ENCODE measurements around the gene CCDC85C. TPM values are rescaled to one million over a fixed set of nuclear protein-coding genes. Genes with fewer than 3 reads are reported as not detected.

Gene CCDC85C
- total RNA-seq, 1 donor from 2014 or later = 4.4 TPM

DNA sequence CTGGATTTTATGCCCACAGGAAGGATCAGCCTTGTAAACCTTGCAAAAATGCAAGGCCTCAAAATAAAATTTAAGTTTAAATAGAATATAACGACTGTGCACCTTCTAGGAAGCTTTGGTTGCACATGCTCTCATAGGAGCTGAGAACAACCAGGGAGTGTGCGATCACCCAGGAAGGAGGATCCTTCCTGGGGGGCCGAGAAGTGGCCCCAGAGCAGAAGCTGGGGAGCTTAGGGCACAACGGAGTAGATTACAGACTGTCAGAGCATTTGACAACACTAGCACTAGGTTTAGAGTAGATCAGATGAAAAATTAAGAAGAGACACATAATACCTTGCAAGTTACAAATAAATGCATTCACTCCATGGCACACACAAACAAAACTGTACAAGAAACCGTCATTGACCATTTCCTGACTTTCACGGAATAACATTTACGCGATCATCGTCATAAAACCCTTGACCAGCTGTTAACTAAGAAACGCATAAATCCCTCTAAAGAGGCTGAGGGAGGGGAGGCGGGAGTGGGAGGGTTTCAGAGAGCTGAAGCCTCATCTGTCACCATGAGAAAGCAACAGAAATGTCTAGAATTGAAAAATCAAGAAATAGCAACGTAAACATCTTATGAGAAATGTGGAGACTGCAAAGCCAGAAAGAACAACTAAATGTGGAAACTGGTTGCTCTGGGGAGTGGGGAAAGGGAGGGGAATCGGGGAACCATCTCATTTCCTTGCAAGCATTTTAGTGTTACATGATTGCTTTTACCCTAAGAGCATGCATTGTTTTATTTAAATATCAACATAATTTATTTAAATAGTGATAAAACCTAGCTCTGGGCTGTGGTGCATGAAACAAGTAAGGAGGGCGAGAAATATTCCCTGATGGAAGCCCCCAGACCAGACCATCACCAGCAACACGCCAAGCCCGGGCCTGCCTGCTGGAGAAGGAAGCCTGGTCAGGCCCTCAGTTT, 13.1 kb upstream of the CCDC85C start:
- H3K36me3 Mint-ChIP-seq (ENCODE audit: unreplicated experiment) = no peaks in the 10 kb centered on the region
- H3K4me1 Mint-ChIP-seq (ENCODE audit: unreplicated experiment) = peaks cover 35% of the 10 kb centered on the region
- no peak for DNase-seq (ENCODE audit: extremely low spot score, unreplicated experiment)
- H3K9me3 Mint-ChIP-seq (ENCODE audit: unreplicated experiment) = no peaks in the 10 kb centered on the region
- H3K27me3 Mint-ChIP-seq (ENCODE audit: unreplicated experiment) = peaks cover 2% of the 10 kb centered on the region
- no peak for TF ChIP-seq CTCF (IDR thresholded peaks at IDR 0.05)
- H3K27ac Mint-ChIP-seq (ENCODE audit: unreplicated experiment) = no peak overlapping the region
- H3K4me3 Mint-ChIP-seq (ENCODE audit: unreplicated experiment) = no peak overlapping the region

- H3K4me1 Mint-ChIP-seq (ENCODE audit: unreplicated experiment) = peaks cover 37% of the 10 kb centered on the region
- H3K36me3 Mint-ChIP-seq (ENCODE audit: unreplicated experiment) = no peaks in the 10 kb centered on the region
- no peak overlapping the region for H3K27ac Mint-ChIP-seq (ENCODE audit: unreplicated experiment)
- no peaks in the 10 kb centered on the region for H3K9me3 Mint-ChIP-seq (ENCODE audit: unreplicated experiment)
- H3K4me3 Mint-ChIP-seq (ENCODE audit: unreplicated experiment) = no peak overlapping the region
- no peak for TF ChIP-seq CTCF (IDR thresholded peaks at IDR 0.05)
- H3K27me3 Mint-ChIP-seq (ENCODE audit: unreplicated experiment) = peaks cover 2% of the 10 kb centered on the region
- no peak for DNase-seq (ENCODE audit: extremely low spot score, unreplicated experiment)
Measured at GRCh38 chr14:99615497-99616157, 11.6 kb upstream of the CCDC85C start.

GRCh38 chr14:99612738-99613330, 8.8 kb upstream of the CCDC85C start:
- Mint-ChIP-seq H3K4me1 (ENCODE audit: unreplicated experiment) (peaks cover 32% of the 10 kb centered on the region), H3K36me3 (ENCODE audit: unreplicated experiment) (no peaks in the 10 kb centered on the region), H3K27ac (ENCODE audit: unreplicated experiment) (no peak overlapping the region), H3K4me3 (ENCODE audit: unreplicated experiment) (no peak overlapping the region), H3K27me3 (ENCODE audit: unreplicated experiment) (peaks cover 2% of the 10 kb centered on the region), H3K9me3 (ENCODE audit: unreplicated experiment) (no peaks in the 10 kb centered on the region)
- DNase-seq (ENCODE audit: extremely low spot score, unreplicated experiment) = no peak
- no peak for TF ChIP-seq CTCF (IDR thresholded peaks at IDR 0.05)

GRCh38 chr14:99612071-99612737, 8.2 kb upstream of the CCDC85C start:
- Mint-ChIP-seq H3K9me3 (ENCODE audit: unreplicated experiment) (no peaks in the 10 kb centered on the region), H3K27me3 (ENCODE audit: unreplicated experiment) (peaks cover 2% of the 10 kb centered on the region), H3K36me3 (ENCODE audit: unreplicated experiment) (no peaks in the 10 kb centered on the region), H3K4me1 (ENCODE audit: unreplicated experiment) (peaks cover 32% of the 10 kb centered on the region), H3K4me3 (ENCODE audit: unreplicated experiment) (no peak overlapping the region), H3K27ac (ENCODE audit: unreplicated experiment) (no peak overlapping the region)
- no peak for TF ChIP-seq CTCF (IDR thresholded peaks at IDR 0.05)
- no peak for DNase-seq (ENCODE audit: extremely low spot score, unreplicated experiment)
